IPS DF 4.7 (cell line): ENCODE data around the gene ZNF346.

Experiments
- DNase-seq: peaks from one replicate; pipeline ENCODE4 v3.0.0-alpha.2; 2013; ENCODE audit warnings: low spot score; ENCODE audit errors: extremely low read depth

ZNF346 gene

GRCh38 chr5:177093803-177094202 is 71.3 kb downstream of the ZNF346 start:
- DNase-seq, result no peak

GRCh38 chr5:177094224-177095087 is 72.0 kb downstream of the ZNF346 start:
- no peak for DNase-seq

- no peak for DNase-seq
Observed at GRCh38 chr5:177095088-177095669, 72.7 kb downstream of the ZNF346 start.

GRCh38 chr5:177096162-177097015 is 73.9 kb downstream of the ZNF346 start:
- no peak for DNase-seq

GRCh38 chr5:177097016-177097985 is 74.8 kb downstream of the ZNF346 start:
- DNase-seq, result no peak

DNA sequence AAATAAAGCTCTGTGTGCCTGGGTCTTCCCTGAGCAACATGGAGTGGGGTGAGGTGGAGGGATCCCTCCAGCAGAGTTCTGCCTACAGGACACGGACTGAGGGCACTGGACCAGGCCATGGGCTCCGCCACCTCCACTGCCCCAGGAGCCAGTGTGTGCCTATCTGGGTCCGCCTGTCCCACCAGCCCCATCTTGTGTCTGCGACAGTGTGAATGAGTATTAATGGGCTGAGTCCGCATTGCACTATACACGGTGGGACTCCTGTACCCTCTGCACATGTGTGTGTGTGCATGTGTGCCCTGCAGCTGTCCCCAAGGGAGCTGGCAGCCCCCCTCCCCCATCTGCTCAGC is 75.6 kb downstream of the ZNF346 start:
- DNase-seq, result no peak

DNA sequence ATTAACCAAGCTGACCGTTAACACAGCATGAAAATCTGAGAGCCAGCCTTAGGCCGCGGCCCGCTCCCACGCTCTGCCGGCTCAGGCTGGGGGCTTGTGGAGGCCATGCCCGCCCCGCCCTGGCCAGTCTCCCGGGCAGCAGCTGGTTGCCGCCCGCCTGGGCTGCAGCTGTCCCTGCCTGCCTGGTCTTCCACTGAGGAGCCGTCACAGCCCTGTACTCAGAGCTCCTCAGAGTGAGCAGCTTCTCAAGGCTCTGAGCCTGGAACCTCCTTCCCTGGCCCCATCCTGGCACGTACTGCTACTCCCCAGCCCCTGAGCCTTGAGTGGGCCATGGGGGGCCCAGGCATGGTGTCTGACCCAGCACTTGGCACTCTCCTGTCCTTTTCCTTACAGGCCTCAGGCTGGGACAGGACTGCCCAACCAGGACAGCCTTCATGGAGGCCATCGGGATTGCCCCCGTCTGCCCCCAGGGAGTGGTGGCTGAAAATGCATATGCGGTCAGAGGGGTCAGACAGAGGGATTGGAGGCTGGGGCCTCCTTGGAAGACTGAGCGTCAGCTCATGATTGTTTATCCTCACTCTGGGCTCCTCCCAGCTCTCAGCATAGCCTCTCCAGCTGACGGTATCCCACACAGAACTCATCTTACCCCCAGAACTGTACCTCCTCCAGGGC is 76.1 kb downstream of the ZNF346 start:
- no peak for DNase-seq

GRCh38 chr5:177099422-177100093 is 77.1 kb downstream of the ZNF346 start:
- DNase-seq, result no peak

DNA sequence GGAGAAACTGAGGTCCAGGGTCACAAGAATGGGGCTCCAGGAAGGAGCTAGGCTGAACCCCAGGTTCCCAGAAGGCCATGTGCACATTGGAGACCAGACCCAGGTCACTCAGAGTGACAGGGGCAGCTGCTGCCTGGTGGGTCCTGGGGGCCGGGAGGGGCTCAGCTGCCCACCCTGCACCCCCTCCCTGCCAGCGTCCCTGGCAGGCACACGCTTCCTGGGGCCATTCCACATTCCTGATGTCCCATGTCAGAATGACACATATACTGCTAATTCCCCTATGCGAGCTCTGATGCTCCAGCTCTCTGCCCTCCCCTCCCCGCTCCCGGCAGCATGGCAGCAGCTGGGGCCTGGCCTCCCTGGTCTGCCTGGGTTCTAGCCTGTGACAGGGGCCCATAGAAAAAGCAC is 78.2 kb downstream of the ZNF346 start:
- no peak for DNase-seq

DNA sequence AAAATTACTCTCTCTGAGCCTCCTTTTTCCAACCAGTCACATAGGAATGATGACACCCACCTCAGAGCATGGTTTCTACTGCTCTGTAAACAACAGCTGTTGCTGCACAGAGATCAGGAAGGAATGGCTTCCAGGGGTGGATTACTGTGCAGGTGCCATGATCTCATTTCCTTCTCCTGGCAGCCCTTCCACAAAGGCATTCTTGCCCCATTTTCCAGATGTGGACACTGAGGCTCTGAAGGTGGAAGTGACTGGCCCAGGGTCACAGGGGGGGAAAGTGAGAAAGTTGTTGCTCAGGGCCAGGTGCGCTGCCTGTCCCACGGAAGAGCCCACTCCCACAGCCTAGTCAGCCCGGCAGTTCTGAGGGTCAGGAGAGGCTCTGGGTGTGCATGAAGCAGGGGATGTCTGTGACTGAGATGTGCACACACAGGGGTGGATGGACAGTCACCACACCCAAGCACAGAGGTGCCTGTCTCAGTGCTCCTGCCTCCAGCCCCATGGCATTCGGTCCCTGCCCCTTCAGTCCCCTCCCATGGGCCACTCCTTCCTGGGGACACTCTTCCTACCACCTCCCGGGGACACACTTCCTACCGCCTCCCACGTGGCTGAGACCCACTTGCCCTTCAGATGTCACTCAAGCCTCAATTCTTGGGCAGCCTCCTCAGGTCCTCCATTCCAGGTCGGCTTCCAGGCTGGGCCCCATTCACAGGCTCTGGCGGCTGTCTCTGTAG is 81.2 kb downstream of the ZNF346 start:
- no peak for DNase-seq

DNA sequence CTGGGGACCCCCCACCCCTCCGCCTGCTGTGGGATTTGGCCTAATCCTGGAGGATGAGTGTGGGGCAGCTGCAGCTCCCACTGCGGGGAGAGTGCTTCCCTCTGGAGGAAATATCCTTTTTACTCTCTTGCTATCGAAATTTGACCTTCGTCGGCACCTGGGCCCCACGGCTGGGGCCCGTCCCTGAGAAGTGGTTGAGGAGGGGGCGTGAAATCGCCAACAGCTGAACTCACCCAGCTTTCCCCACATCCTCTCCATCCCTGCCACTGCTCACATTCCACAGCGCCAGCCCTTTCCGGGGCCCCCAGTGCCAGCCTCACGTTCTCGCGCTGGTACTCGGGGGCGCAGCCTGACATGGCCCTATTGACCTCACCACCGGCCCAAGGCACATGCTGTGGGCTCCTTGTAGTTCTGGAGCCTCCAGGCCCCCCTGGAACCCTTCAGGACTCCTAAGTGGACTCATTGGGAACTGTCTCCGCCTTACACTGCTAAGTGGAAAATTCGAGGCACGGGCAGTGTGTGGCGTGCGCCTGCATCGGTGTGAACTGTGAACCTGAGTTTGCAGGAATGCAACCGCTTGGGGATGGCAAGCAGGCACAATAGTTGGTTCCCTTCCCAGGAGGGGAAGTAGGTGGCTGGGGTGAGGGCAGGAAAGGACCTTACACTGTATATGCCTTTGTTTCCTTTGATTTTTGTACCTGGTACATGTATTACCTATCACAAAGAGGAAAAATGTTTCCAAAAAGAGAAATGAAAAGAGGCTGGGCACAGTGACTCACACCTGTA is 83.4 kb downstream of the ZNF346 start:
- no peak for DNase-seq

DNA sequence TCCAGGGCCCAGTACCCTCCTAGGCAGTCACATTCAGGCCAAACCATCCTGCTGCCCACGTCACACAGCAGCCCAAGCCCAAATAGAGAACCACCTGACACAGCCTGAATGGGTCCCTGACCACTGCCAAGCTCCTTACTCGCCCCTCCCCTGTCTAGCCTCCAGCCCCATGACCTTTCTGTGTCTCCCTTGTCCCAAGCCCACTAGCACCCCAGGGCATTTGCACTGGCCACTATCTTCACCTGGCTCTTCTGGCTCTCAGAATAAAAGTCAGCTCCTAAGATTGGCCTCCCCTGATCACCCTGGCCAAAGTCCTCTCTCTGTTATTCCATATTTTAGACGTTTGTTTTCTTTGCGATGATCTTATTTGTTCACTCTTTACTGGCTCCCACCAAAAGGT is 84.7 kb downstream of the ZNF346 start:
- DNase-seq, result no peak

DNA sequence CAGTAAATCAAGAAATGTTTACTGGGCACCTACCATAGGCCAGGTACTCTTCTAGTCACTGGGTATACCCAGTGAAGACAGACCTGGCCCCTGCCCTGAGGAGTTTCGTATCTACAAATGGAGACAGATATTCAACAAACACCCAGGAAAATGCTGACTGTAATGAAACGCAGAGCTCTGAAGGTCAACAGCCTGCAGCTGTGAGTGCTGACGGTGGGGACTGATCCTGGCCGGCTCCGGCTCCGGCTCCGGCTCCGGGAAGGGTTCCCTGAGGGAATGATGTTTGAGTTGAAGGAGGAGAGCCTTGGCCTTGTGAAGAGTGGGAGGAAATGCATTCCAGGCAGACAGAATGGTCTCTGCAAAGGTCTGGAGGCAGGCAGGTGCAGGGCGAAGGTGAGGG is 87.3 kb downstream of the ZNF346 start:
- DNase-seq, result no peak

GRCh38 chr5:177111720-177112394 is 89.4 kb downstream of the ZNF346 start:
- peak; percentile 90 for DNase-seq

DNA sequence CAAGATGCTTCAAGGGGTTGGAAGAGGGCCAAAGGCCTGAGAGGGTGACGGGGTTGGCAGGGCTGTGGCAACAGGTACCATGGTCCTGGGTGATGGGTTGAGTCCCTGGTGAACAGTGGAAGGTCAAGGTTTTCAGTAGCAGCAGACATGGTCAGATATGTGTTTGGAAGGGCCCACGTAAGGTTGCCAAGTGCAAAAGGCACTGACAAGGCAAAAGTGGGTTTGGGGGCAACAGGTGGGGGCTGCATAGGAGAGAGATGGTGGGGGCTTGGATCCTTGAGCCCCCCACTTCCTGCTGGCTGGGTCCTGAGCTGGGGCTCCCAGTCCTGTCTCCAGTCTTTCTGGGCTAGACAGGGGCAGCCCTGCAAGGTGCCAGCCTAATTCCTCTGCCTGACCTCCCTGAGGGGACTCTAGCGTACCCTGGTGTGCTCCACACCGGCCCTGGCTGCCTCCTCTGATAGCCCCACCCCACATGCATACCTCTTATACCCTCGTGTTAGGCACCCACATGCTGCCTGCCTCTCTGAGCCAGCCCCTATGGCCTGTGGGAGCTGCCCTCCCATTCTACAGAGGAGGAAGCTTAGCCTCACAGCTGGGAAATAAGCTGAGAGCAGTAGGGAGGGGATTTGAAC is 90.2 kb downstream of the ZNF346 start:
- DNase-seq, result no peak

DNA sequence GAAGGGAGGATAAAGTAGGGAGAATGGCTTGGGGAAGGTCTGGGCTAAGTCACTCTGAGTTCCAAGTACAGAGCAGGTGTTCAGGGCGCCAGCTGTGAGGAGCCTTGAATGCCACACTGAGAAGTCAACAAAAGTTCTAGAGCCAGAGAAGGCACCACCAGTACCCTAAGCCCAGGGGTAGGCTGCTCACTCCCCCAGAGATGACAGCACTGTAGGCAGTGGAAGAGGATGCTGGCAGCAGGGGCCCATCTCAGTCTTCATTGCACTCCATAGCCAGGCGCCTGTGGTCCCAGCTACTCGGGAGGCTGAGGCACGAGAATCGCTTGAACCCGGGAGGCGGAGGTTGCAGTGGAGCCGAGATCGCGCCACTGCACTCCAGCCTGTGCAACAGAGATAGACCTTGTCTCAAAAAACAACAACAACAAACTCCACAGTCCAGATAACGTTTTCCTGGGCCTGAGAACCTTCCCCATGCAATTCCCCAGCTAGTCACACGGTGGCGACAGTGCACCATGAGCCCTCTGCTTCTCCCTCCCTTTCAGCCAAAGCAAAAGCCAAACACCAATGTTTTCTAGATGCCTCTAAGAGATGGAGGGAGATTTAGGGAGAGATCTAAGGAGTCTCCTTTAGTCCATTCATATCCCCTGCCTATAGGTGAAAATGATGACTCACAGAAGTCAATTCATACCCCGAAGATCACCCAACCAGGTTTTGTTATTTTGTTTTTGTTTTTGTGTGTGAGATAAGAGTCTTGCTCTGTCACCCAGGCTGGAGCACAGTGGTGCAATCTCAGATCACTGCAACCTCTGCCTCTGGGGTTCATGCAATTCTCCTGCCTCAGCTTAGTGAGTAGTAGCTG is 91.3 kb downstream of the ZNF346 start:
- no peak for DNase-seq
